Daoy (cell line): ENCODE measurements around the gene MESD. TPM values are rescaled to one million over a fixed set of nuclear protein-coding genes. Genes with fewer than 3 reads are reported as not detected.

Experiments
- DNase-seq: peaks from one replicate; pipeline ENCODE4 v3.0.0-alpha.2; 2015; ENCODE audit warnings: low read depth
- total RNA-seq: library from RNA; depleted of rRNA; stranded (reverse); fragments of >200 nt; shearing (Covaris generic); gene quantifications from 2 replicates; pipeline ENCODE4 v1.2.3, GENCODE V29; 2014

MESD gene
- total RNA-seq, 1 experiment from 2014 or later: 22.3 TPM

- DNase-seq: no peak
These were observed 1.8 kb upstream of the MESD start for GRCh38 chr15:80991421-80991820.

- DNase-seq: no peak
These were observed 1.3 kb upstream of the MESD start for GRCh38 chr15:80990955-80991354.

- DNase-seq: no peak
These were observed 520 bp downstream of the MESD start for GRCh38 chr15:80989081-80989517.

- DNase-seq: no peak
These were observed 1.3 kb downstream of the MESD start for GRCh38 chr15:80988148-80988796.

GRCh38 chr15:80986487-80986886 lies 3.1 kb downstream of the MESD start:
- no peak for DNase-seq

GRCh38 chr15:80985981-80986380 lies 3.6 kb downstream of the MESD start:
- DNase-seq: no peak

GRCh38 chr15:80984856-80985255 lies 4.8 kb downstream of the MESD start:
- no peak for DNase-seq

- DNase-seq: no peak
These were observed 6.8 kb downstream of the MESD start for GRCh38 chr15:80982839-80983238.

GRCh38 chr15:80982205-80982604 lies 7.4 kb downstream of the MESD start:
- no peak for DNase-seq

- DNase-seq: no peak
These were observed 9.9 kb downstream of the MESD start for GRCh38 chr15:80979538-80980200.

GRCh38 chr15:80978685-80979329 lies 10.8 kb downstream of the MESD start:
- no peak for DNase-seq

- DNase-seq: peak; percentile 58
These were observed 12.0 kb downstream of the MESD start for GRCh38 chr15:80977627-80978036.

- DNase-seq: no peak
These were observed 12.8 kb downstream of the MESD start for GRCh38 chr15:80976851-80977250.

- DNase-seq: no peak
These were observed 14.7 kb downstream of the MESD start for GRCh38 chr15:80974914-80975313.

- DNase-seq: no peak
These were observed 17.3 kb downstream of the MESD start for GRCh38 chr15:80972276-80972675.

- DNase-seq: no peak
These were observed 18.5 kb downstream of the MESD start for GRCh38 chr15:80971143-80971542.

- no peak for DNase-seq
These were observed 19.0 kb downstream of the MESD start for GRCh38 chr15:80970658-80971057.

GRCh38 chr15:80970018-80970657 lies 19.5 kb downstream of the MESD start:
- DNase-seq: peak; percentile 61

GRCh38 chr15:80969316-80969715 lies 20.3 kb downstream of the MESD start:
- DNase-seq: no peak

- no peak for DNase-seq
These were observed 21.6 kb downstream of the MESD start for GRCh38 chr15:80967991-80968510.

- DNase-seq: no peak
These were observed 22.2 kb downstream of the MESD start for GRCh38 chr15:80967451-80967850.

GRCh38 chr15:80966431-80967197 lies 23.0 kb downstream of the MESD start:
- no peak for DNase-seq
